Peyer's patch (tissue), 4 donors: Measurements from ENCODE around the gene CYP4F22. TPM values are rescaled to one million over a fixed set of nuclear protein-coding genes. Genes with fewer than 3 reads are reported as not detected.
"Not testable (repeated sequence)": the region's sequence is repeated elsewhere in the genome, so short reads cannot be mapped to it uniquely, and the experiment has no call there.

Experiments
- DNase-seq, 3 donors: peaks; one replicate each; pipeline ENCODE4 v3.0.0-alpha.2; 2017 to 2019
- H3K27ac ChIP-seq, 4 donors: fragments of 200-600 bp; sonication (generic); one replicate each; pipeline ENCODE4 v1.5.1; 2016 to 2019
- H3K27me3 ChIP-seq, 2 donors: fragments of 200-600 bp; sonication (generic); one replicate each; pipeline ENCODE4 v1.5.1; 2019
- H3K36me3 ChIP-seq, 3 donors: fragments of 200-600 bp; sonication (generic); one replicate each; pipeline ENCODE4 v1.5.1; 2016 to 2019
- H3K4me1 ChIP-seq, 4 donors: fragments of 200-600 bp; sonication (generic); one replicate each; pipeline ENCODE4 v1.5.1; 2016 to 2019
- H3K4me3 ChIP-seq, 4 donors: fragments of 200-600 bp; sonication (generic); 1 replicate in 3 of 4; 2 replicates in 1 of 4; pipeline ENCODE4 v1.5.1; 2016 to 2019; ENCODE audit warnings: mild to moderate bottlenecking in 1 of 4
- H3K9me3 ChIP-seq, 4 donors: fragments of 200-600 bp; sonication (generic); one replicate each; pipeline ENCODE4 v1.5.1; 2016 to 2019; ENCODE audit warnings: mild to moderate bottlenecking in 1 of 4
- POLR2A ChIP-seq, 2 donors: fragments of 450-650 bp; IDR thresholded peaks; one replicate each; pipeline ENCODE4 v1.5.1; 2017; ENCODE audit warnings: antibody characterized with exemption in 2 of 2, mild to moderate bottlenecking in 2 of 2, moderate library complexity in 2 of 2
- total RNA-seq, 4 donors: library from RNA; depleted of rRNA; stranded (reverse); fragments of >200 nt; gene quantifications; one replicate each; pipeline ENCODE4 v1.1.0, GENCODE V29; 2016
- TF ChIP-seq, protein P1 (sequence below), 6 experiments: fragments of 450-650 bp in 4 of 6; fragments of 200-600 bp in 2 of 6; sonication (generic) in 1 of 6; IDR thresholded peaks; one replicate each; pipeline ENCODE4 v1.5.1; 2017 to 2019; ENCODE audit warnings: antibody characterized with exemption in 6 of 6, mild to moderate bottlenecking in 3 of 6, moderate library complexity in 1 of 6

Gene CYP4F22
- total RNA-seq, 4 donors from 2014 or later, result not detected

DNA sequence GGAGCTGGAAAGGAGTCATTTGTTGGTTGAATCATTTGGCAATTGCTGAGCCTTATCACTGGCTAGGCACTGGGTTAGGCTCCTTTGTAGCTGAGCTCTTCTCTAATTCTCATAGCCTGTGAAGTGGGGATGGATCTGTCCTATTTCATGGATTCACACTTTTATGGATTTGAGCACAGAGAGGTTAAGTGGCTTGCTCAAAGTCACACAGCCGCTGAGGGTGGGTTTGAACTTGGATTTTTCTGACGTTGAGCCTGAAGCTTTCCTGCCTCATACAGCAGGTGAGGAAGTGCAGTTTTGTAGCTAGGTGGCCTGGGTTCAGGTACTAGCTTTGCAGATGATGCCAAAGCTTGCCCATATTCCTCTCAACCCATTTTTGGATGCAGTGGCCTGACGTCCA is 19.4 kb downstream of the CYP4F22 start:
- Histone ChIP-seq H3K9me3 (no peaks in the 10 kb centered on the region), H3K4me1 (no peaks in the 10 kb centered on the region), H3K27ac (no peak overlapping the region), H3K27me3 (no peaks in the 10 kb centered on the region), H3K4me3 (no peak overlapping the region), H3K36me3 (no peaks in the 10 kb centered on the region)
- DNase-seq, result no peak
- no peak for TF ChIP-seq POLR2A (IDR thresholded peaks at IDR 0.05)
- TF ChIP-seq, protein P1, sequence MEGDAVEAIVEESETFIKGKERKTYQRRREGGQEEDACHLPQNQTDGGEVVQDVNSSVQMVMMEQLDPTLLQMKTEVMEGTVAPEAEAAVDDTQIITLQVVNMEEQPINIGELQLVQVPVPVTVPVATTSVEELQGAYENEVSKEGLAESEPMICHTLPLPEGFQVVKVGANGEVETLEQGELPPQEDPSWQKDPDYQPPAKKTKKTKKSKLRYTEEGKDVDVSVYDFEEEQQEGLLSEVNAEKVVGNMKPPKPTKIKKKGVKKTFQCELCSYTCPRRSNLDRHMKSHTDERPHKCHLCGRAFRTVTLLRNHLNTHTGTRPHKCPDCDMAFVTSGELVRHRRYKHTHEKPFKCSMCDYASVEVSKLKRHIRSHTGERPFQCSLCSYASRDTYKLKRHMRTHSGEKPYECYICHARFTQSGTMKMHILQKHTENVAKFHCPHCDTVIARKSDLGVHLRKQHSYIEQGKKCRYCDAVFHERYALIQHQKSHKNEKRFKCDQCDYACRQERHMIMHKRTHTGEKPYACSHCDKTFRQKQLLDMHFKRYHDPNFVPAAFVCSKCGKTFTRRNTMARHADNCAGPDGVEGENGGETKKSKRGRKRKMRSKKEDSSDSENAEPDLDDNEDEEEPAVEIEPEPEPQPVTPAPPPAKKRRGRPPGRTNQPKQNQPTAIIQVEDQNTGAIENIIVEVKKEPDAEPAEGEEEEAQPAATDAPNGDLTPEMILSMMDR (IDR thresholded peaks at IDR 0.05), result no peak

GRCh38 chr19:15529774-15530372 is 21.5 kb downstream of the CYP4F22 start:
- H3K4me1 ChIP-seq, result no peaks in the 10 kb centered on the region
- TF ChIP-seq, protein P1 (IDR thresholded peaks at IDR 0.05), result no peak
- TF ChIP-seq POLR2A (IDR thresholded peaks at IDR 0.05), result no peak

GRCh38 chr19:15532779-15533521 is 24.6 kb downstream of the CYP4F22 start:
- Histone ChIP-seq H3K9me3 (no peaks in the 10 kb centered on the region), H3K27me3 (no peaks in the 10 kb centered on the region), H3K4me3 (no peak overlapping the region), H3K27ac (no peak overlapping the region), H3K4me1 (no peaks in the 10 kb centered on the region), H3K36me3 (no peaks in the 10 kb centered on the region)
- TF ChIP-seq, protein P1 (IDR thresholded peaks at IDR 0.05), result no peak
- no peak for TF ChIP-seq POLR2A (IDR thresholded peaks at IDR 0.05)
- no peak for DNase-seq

More at GRCh38 chr19:15529774-15530372, 21.5 kb downstream of the CYP4F22 start:
- no peak for DNase-seq
- H3K4me3 ChIP-seq, result no peak overlapping the region
- no peaks in the 10 kb centered on the region for H3K9me3 ChIP-seq
- no peak overlapping the region for H3K27ac ChIP-seq
- no peaks in the 10 kb centered on the region for H3K27me3 ChIP-seq
- no peaks in the 10 kb centered on the region for H3K36me3 ChIP-seq

DNA sequence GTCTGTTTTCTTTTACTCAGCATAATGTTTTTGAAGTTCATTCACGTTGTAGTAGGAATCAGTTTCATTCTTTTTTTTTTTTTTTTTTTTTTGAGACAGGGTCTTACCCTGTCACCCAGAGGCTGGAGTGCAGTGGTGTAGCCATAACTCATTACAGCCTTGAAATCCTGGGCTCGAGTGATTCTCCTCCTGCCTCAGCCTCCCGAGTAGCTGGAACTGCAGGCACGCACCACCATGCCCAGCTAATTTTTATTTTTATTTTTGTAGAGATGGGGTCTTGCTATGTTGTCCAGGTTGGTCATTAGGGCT is 25.2 kb downstream of the CYP4F22 start:
- H3K4me1 ChIP-seq, H3K27me3 ChIP-seq, H3K9me3 ChIP-seq, H3K4me3 ChIP-seq, H3K36me3 ChIP-seq, DNase-seq, H3K27ac ChIP-seq: not testable (repeated sequence)

DNA sequence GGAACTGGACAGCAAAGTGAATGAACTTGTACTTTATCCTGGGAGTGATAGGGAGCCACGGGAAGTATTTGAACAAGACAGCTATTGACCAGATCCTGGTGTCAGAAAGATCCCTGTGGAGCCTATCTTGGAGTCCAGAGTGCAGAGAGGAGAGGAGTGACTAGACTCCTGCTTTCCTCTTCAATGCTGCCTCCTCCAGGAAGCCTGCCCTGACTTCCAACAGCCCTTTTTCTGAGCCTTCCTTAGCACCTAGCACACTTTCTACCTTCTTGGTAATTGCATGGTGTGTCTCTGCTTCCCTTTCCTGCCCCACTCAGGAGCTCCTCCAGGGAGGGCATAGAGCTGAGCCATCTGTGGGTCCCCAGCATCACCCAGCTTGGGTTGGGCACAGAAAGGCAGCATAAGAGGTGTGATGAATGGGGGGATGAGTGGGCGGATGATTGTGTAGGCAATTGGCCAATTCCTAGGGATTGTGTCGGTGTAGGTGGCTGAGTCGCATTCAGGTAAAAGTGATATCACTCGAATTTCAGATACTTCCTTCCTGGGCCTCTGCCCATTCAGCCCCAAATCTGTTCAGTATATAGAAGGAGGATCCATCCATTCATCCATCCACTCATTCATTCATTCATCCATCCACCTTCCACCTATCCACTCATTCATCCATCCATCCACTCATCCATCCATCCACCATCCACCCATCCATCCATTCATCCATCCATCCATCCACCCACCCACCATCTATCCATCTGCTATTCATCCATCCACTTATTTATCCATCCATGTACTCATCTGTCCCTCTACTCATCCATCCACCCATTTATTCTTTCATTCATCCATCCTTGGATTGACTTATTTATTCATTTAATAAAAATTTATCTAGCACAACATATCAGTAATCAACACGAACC is 26.9 kb downstream of the CYP4F22 start:
- H3K4me1 ChIP-seq, result no peaks in the 10 kb centered on the region
- no peak overlapping the region for H3K27ac ChIP-seq
- no peak for TF ChIP-seq POLR2A (IDR thresholded peaks at IDR 0.05)
- TF ChIP-seq, protein P1 (IDR thresholded peaks at IDR 0.05), result no peak
- DNase-seq, result no peak
- no peaks in the 10 kb centered on the region for H3K9me3 ChIP-seq
- H3K27me3 ChIP-seq, result no peaks in the 10 kb centered on the region
- H3K36me3 ChIP-seq, result no peaks in the 10 kb centered on the region
- no peak overlapping the region for H3K4me3 ChIP-seq

- H3K9me3 ChIP-seq, result no peaks in the 10 kb centered on the region
- H3K4me1 ChIP-seq, result no peaks in the 10 kb centered on the region
- no peak overlapping the region for H3K4me3 ChIP-seq
- H3K27me3 ChIP-seq, result no peaks in the 10 kb centered on the region
- H3K36me3 ChIP-seq, result no peaks in the 10 kb centered on the region
- TF ChIP-seq, protein P1 (IDR thresholded peaks at IDR 0.05), result no peak
- TF ChIP-seq POLR2A (IDR thresholded peaks at IDR 0.05), result no peak
- H3K27ac ChIP-seq, result no peak overlapping the region
- DNase-seq, result no peak
These were observed 28.0 kb downstream of the CYP4F22 start for GRCh38 chr19:15536350-15536749.
